ENCODE results near the gene NOX3.
"Not testable (repeated sequence)": the region's sequence is repeated elsewhere in the genome, so short reads cannot be mapped to it uniquely, and the experiment has no call there.

Gene NOX3

GRCh38 chr6:155468543-155468942 lies 12.9 kb upstream of the NOX3 start:
- not testable (repeated sequence) for DNase-seq (ENCODE audit: low spot score)

DNA sequence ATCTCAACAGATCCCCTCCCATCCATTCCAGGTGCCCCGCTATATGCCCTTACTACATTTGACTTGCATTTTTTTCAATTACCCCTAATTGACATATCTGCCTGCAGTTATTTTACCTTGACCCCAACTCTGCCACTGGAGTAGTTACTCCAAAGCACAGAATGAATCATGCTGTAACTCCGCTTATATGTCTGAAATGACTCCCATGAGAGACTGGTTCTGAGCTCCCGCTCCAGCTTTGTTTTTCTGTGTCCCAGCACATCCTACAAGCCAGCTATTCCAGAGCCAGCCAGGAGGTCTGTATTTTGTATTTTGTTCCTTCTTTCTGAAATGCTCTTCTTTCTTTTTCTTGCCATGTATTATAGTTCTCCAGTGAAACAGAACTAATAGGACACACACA lies 10.9 kb upstream of the NOX3 start:
- DNase-seq (ENCODE audit: low spot score) = no peak

GRCh38 chr6:155461556-155461955 lies 5.9 kb upstream of the NOX3 start:
- no peak for DNase-seq (ENCODE audit: low spot score)

DNA sequence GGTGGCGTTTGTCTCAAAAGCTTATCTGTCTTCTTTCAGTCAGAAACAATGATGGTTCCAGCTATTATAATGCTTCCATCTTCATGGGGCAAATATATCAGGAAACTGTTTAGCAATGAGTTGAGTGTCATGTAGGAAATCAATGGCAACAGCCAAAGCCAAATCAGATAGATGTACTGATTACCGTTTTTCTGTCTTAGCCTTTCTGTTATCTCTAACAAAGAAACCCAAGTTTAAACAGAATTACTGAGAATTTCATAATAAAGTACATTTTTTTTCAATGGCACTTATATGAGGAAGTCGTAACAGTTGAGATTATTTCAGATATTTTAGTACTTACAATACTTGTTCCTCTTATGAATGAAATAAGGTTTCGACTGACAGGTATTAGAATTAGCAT lies 1.2 kb downstream of the NOX3 start:
- DNase-seq (ENCODE audit: low spot score) = no peak

DNA sequence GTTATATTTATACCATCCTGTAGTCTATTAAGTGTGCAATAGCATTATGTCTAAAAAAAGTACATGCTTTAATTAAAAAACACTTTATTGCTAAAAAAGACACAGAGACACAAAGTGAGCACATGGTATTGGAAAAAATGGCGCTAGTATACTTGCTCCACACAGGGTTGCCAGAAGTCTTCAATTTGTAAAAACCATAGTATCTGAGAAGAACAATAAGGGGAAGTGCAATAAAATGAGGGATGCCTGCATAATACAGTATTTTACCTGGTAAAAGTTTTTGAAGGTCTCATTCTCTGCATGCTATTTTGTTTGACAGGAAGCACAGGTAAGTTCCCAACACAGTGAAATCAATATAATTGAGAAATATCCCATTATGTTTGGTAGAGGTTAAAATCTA lies 1.6 kb downstream of the NOX3 start:
- no peak for DNase-seq (ENCODE audit: low spot score)

DNA sequence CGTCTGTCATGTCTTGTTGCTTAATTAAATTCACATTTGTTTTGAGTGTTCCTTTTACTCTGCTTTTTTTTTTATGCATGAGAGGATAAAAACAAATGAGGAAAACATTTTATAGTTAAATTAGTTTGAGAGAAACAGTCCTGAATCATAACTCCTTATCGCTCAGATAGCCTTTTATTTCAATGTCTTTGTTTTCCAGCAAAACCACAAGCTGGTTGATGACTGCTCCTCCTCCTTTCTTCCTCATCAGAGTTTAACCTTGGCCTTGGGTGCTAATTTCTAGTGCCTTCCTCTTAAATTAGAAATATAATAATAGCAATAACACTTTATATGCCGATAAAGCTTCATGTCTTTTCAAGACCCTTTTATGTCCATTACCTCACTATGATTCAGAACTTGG lies 3.1 kb downstream of the NOX3 start:
- DNase-seq (ENCODE audit: low spot score) = no peak

- not testable (repeated sequence) for DNase-seq (ENCODE audit: low spot score)
Measured at GRCh38 chr6:155451530-155451929, 4.1 kb downstream of the NOX3 start.

- DNase-seq (ENCODE audit: low spot score) = no peak
Measured at GRCh38 chr6:155450240-155450581, 5.4 kb downstream of the NOX3 start.

DNA sequence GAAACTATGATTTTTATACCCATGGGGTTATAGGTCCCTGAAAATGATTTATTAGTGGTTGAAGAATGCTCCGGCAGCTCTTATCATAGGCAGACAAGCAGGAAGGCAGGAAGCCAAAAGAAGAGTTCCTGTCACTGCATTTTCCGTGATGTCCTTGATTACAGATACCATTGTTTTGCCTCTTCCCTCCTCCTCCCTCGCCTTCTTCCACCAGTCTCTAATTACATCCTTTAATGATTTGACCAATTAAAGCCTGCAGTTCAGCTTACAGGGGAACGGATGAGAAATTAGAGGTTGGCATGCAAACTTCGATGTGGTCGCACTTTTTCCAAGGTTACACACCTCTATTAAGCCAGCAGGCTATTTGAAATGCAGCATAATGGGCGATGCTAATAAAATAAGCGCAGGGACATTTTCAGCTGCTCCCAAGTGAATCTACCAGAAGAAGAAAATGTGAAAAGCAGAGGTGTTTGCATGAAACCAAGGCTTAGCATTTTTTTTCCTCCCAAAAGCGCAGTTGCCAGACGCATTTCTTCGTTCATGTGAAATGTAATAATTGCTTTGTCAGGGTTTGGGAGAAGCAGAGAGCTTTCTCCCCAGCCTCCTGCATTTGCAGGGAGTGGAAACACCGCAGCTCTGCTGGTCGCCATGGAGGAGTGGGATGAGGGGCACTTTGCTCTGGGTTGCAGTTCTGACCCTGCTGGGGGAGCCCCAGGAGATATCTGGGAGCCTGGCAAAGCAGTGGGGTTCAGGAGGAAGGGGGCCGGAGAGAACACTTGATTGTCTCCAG lies 6.0 kb downstream of the NOX3 start:
- DNase-seq (ENCODE audit: low spot score) = no peak

DNA sequence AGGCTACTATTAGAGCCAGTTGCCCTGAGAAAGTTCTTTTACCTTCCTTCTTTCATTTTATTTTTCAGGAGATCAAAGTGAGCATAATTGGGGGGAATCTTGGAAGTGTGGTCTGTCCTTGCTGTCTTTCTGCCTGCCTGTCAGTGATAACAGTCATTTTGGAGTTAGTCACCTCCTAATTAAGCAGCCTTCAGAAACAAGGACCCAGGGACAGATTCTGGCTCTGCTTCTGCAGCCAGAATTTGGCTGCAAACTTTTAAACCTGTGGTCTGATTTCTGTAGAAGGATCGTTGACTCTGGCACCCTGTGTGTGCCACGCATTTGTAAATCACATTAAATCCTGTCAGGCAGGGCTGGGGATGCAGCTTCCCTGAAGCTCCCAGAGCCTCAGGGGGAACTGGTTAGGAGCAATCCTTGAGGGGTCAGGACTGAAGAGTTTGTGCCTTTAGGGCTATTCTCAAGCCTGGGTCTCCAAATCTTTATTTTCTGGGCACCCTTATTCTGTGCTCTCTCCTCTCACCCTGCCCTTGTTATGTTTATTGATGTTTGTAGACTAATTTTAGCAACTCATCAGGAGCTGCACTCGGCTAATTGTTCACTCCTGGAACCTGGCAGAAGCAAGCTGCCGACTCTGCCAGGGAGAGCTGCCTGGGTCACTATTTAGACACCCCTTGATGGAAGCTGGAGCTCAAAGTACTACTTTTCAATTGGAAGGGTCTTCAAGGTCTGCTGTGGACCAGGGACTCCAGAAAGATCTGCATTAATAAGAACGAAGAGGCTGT lies 6.8 kb downstream of the NOX3 start:
- no peak for DNase-seq (ENCODE audit: low spot score)

GRCh38 chr6:155447949-155448348 lies 7.7 kb downstream of the NOX3 start:
- no peak for DNase-seq (ENCODE audit: low spot score)

GRCh38 chr6:155444952-155445903 lies 10.4 kb downstream of the NOX3 start:
- no peak for DNase-seq (ENCODE audit: low spot score)

GRCh38 chr6:155444120-155444917 lies 11.3 kb downstream of the NOX3 start:
- DNase-seq (ENCODE audit: low spot score) = no peak

GRCh38 chr6:155443168-155443567 lies 12.5 kb downstream of the NOX3 start:
- no peak for DNase-seq (ENCODE audit: low spot score)

- DNase-seq (ENCODE audit: low spot score) = no peak
Measured at GRCh38 chr6:155442562-155442961, 13.1 kb downstream of the NOX3 start.

DNA sequence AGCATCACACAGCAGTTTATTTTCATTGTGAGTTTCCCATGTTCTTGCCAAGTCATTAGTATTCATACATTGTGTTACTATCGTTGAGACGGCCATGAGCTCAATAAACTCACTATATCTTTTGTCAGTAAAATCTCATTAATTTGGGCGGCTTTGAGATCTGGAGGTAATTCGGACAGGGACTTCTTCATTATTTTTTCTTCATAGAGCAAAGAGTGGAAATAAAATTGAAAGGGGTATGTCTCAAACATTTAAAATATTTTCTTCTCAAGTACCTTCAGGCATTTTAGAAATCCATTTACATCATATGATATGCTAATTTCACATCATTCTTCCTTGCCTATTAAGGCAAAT lies 14.6 kb downstream of the NOX3 start:
- no peak for DNase-seq (ENCODE audit: low spot score)

GRCh38 chr6:155440398-155441111 lies 15.1 kb downstream of the NOX3 start:
- DNase-seq (ENCODE audit: low spot score) = no peak

- no peak for DNase-seq (ENCODE audit: low spot score)
Measured at GRCh38 chr6:155439376-155439775, 16.3 kb downstream of the NOX3 start.

GRCh38 chr6:155436981-155437749 lies 18.5 kb downstream of the NOX3 start:
- DNase-seq (ENCODE audit: low spot score) = no peak

DNA sequence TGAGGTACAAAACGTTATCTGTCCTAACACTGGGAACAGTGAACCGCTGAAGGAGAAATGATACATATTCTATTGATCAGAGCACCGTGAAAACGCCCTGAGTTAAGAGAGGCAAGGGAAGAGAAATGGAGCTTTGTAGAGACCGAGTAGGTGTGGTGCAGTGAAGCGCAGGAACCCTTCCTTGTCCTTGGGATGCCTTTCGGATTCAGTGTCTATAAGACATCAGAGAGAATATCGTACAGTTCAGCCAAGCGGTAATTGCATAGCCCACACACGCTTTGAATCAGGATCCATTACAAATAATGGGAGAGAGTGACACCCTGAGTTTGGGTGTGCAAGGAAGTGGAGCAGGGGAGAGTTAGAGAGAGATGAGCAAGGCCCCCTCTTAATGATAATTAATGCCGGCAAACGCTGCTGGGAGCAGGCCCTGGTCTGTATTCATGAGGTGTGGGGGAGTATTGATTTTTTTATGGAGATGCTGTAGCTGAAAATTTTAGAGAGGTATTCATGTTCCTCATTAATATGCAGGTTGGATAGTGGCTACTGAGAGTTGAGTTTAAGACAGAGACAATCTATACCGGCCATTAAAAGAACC lies 20.7 kb downstream of the NOX3 start:
- DNase-seq (ENCODE audit: low spot score) = no peak
